Measurements from ENCODE around the gene SLAMF8.

- TF ChIP-seq, protein P1, sequence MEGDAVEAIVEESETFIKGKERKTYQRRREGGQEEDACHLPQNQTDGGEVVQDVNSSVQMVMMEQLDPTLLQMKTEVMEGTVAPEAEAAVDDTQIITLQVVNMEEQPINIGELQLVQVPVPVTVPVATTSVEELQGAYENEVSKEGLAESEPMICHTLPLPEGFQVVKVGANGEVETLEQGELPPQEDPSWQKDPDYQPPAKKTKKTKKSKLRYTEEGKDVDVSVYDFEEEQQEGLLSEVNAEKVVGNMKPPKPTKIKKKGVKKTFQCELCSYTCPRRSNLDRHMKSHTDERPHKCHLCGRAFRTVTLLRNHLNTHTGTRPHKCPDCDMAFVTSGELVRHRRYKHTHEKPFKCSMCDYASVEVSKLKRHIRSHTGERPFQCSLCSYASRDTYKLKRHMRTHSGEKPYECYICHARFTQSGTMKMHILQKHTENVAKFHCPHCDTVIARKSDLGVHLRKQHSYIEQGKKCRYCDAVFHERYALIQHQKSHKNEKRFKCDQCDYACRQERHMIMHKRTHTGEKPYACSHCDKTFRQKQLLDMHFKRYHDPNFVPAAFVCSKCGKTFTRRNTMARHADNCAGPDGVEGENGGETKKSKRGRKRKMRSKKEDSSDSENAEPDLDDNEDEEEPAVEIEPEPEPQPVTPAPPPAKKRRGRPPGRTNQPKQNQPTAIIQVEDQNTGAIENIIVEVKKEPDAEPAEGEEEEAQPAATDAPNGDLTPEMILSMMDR (IDR thresholded peaks at IDR 0.05), result no peak
- TF ChIP-seq POLR2A (IDR thresholded peaks at IDR 0.05), result no peak
Observed at GRCh38 chr1:159803956-159804689, 22.6 kb upstream of the SLAMF8 start.

Measured in body of pancreas (tissue), 4 donors.